ENCODE results near the gene EPHB3.

The EPHB3 gene

GRCh38 chr3:184599143-184599542 is 37.6 kb downstream of the EPHB3 start:
- DNase-seq (ENCODE audit: low spot score), result no peak

GRCh38 chr3:184600685-184601377 is 39.2 kb downstream of the EPHB3 start:
- TF ChIP-seq CTCF (IDR thresholded peaks at IDR 0.05; ENCODE audit: poor library complexity, severe bottlenecking), result no peak
- H3K9me3 ChIP-seq (ENCODE audit: severe bottlenecking), result no peaks in the 10 kb centered on the region
- H3K27me3 ChIP-seq (ENCODE audit: insufficient read depth, poor library complexity, severe bottlenecking), result peaks cover 21% of the 10 kb centered on the region
- peaks cover 10% of the 10 kb centered on the region for H3K4me1 ChIP-seq (ENCODE audit: insufficient read depth, poor library complexity, severe bottlenecking)
- DNase-seq (ENCODE audit: low spot score), result no peak
- H3K4me3 ChIP-seq (ENCODE audit: severe bottlenecking), result no peak overlapping the region
- no peaks in the 10 kb centered on the region for H3K36me3 ChIP-seq (ENCODE audit: low read depth)
- peak; percentile 68 for ATAC-seq (ENCODE audit: low read depth)
- no peak overlapping the region for H3K27ac ChIP-seq (ENCODE audit: poor library complexity, severe bottlenecking)

More at GRCh38 chr3:184599143-184599542, 37.6 kb downstream of the EPHB3 start:
- Histone ChIP-seq H3K4me3 (ENCODE audit: severe bottlenecking) (no peak overlapping the region), H3K9me3 (ENCODE audit: severe bottlenecking) (no peaks in the 10 kb centered on the region), H3K4me1 (ENCODE audit: insufficient read depth, poor library complexity, severe bottlenecking) (peaks cover 10% of the 10 kb centered on the region), H3K27ac (ENCODE audit: poor library complexity, severe bottlenecking) (no peak overlapping the region), H3K36me3 (ENCODE audit: low read depth) (no peaks in the 10 kb centered on the region), H3K27me3 (ENCODE audit: insufficient read depth, poor library complexity, severe bottlenecking) (peaks cover 21% of the 10 kb centered on the region)
- TF ChIP-seq CTCF (IDR thresholded peaks at IDR 0.05; ENCODE audit: poor library complexity, severe bottlenecking), result no peak
- ATAC-seq (ENCODE audit: low read depth), result no peak

- ATAC-seq (ENCODE audit: low read depth) (no peak), DNase-seq (ENCODE audit: low spot score) (no peak)
- TF ChIP-seq CTCF (IDR thresholded peaks at IDR 0.05; ENCODE audit: poor library complexity, severe bottlenecking), result no peak
- no peaks in the 10 kb centered on the region for H3K9me3 ChIP-seq (ENCODE audit: severe bottlenecking)
- no peak overlapping the region for H3K4me3 ChIP-seq (ENCODE audit: severe bottlenecking)
- peaks cover 21% of the 10 kb centered on the region for H3K27me3 ChIP-seq (ENCODE audit: insufficient read depth, poor library complexity, severe bottlenecking)
- no peak overlapping the region for H3K27ac ChIP-seq (ENCODE audit: poor library complexity, severe bottlenecking)
- peaks cover 10% of the 10 kb centered on the region for H3K4me1 ChIP-seq (ENCODE audit: insufficient read depth, poor library complexity, severe bottlenecking)
- H3K36me3 ChIP-seq (ENCODE audit: low read depth), result no peaks in the 10 kb centered on the region
Observed at GRCh38 chr3:184601576-184602371, 40.2 kb downstream of the EPHB3 start.

- no peak for TF ChIP-seq CTCF (IDR thresholded peaks at IDR 0.05; ENCODE audit: poor library complexity, severe bottlenecking)
- H3K9me3 ChIP-seq (ENCODE audit: severe bottlenecking), result no peaks in the 10 kb centered on the region
- H3K4me3 ChIP-seq (ENCODE audit: severe bottlenecking), result no peak overlapping the region
- ATAC-seq (ENCODE audit: low read depth) (no peak; the same call in 2 of the 3 replicates), DNase-seq (ENCODE audit: low spot score) (no peak)
- H3K36me3 ChIP-seq (ENCODE audit: low read depth), result no peaks in the 10 kb centered on the region
- no peak overlapping the region for H3K27ac ChIP-seq (ENCODE audit: poor library complexity, severe bottlenecking)
- peaks cover 21% of the 10 kb centered on the region for H3K27me3 ChIP-seq (ENCODE audit: insufficient read depth, poor library complexity, severe bottlenecking)
- H3K4me1 ChIP-seq (ENCODE audit: insufficient read depth, poor library complexity, severe bottlenecking), result peaks cover 10% of the 10 kb centered on the region
Observed at GRCh38 chr3:184602372-184603150, 41.0 kb downstream of the EPHB3 start.
